Measurements from ENCODE around the gene MAD1L1. TPM values are rescaled to one million over a fixed set of nuclear protein-coding genes. Genes with fewer than 3 reads are reported as not detected.

Gene MAD1L1
- total RNA-seq, 1 donor from 2014 or later: 56.2 TPM

Other genes with a start within 250 kb of the MAD1L1 start
- gene MRM2, start 9.3 kb upstream of the MAD1L1 start, total RNA-seq: 47.8 and 48.6 TPM in 2 replicates
- 74.9 TPM in 2 replicates for gene NUDT1, start 9.3 kb upstream of the MAD1L1 start, total RNA-seq
- gene SNX8, start 81.5 kb upstream of the MAD1L1 start, total RNA-seq: 40.8 and 41.8 TPM in 2 replicates
- gene EIF3B, start 121.9 kb upstream of the MAD1L1 start, total RNA-seq: 269 and 270 TPM in 2 replicates
- 9.9 and 10.6 TPM in 2 replicates for gene CHST12, start 170.7 kb upstream of the MAD1L1 start, total RNA-seq
- not detected in 2 replicates for gene GRIFIN, start 243.5 kb upstream of the MAD1L1 start, total RNA-seq